Karpas-422 (cell line): ENCODE results near the gene GALNT17. TPM values are rescaled to one million over a fixed set of nuclear protein-coding genes. Genes with fewer than 3 reads are reported as not detected.

Source experiments
- DNase-seq: peaks from one replicate; pipeline ENCODE4 v3.0.0-alpha.2; 2015
- H2AFZ ChIP-seq: fragments of 200-600 bp; sonication (generic); 2 replicates; pipeline ENCODE4 v1.6.1; 2014; ENCODE audit warnings: antibody characterized with exemption, low read length, mixed read lengths
- H3K27ac ChIP-seq: fragments of 200-600 bp; sonication (generic); 2 replicates; pipeline ENCODE4 v1.5.1; 2014; ENCODE audit warnings: mild to moderate bottlenecking, low read length, moderate library complexity
- H3K27me3 ChIP-seq: fragments of 200-600 bp; sonication (generic); 2 replicates; pipeline ENCODE4 v1.6.1; 2014; ENCODE audit warnings: low read length, mixed read lengths
- H3K36me3 ChIP-seq: fragments of 200-600 bp; sonication (generic); 2 replicates; pipeline ENCODE4 v1.6.1; 2014; ENCODE audit warnings: low read length, mixed read lengths; ENCODE audit not compliant: insufficient read depth
- H3K4me1 ChIP-seq: fragments of 200-600 bp; sonication (generic); 2 replicates; pipeline ENCODE4 v1.6.1; 2014; ENCODE audit warnings: mild to moderate bottlenecking, low read length, mixed read lengths
- H3K4me2 ChIP-seq: fragments of 200-600 bp; sonication (generic); 2 replicates; pipeline ENCODE4 v1.6.1; 2014; ENCODE audit warnings: low read length, low read depth, mild to moderate bottlenecking; ENCODE audit not compliant: poor library complexity, severe bottlenecking
- H3K4me3 ChIP-seq: fragments of 200-600 bp; sonication (generic); 2 replicates; pipeline ENCODE4 v1.5.1; 2014; ENCODE audit warnings: mild to moderate bottlenecking, antibody characterized with exemption, low read length, mixed read lengths
- H3K79me2 ChIP-seq: fragments of 200-600 bp; sonication (generic); 2 replicates; pipeline ENCODE4 v1.6.1; 2014; ENCODE audit warnings: mild to moderate bottlenecking, low read length, mixed read lengths
- H3K9ac ChIP-seq: fragments of 200-600 bp; sonication (generic); 2 replicates; pipeline ENCODE4 v1.6.0; 2014; ENCODE audit warnings: low read length
- H3K9me2 ChIP-seq: fragments of 200-600 bp; sonication (generic), shearing (Covaris generic); replicated peaks from 2 replicates; pipeline ENCODE4 v1.6.0; 2014; ENCODE audit warnings: mild to moderate bottlenecking, low read length, moderate library complexity; ENCODE audit not compliant: insufficient read depth
- H3K9me3 ChIP-seq: fragments of 300-700, 200-600 bp; sonication (generic); 2 replicates; pipeline ENCODE4 v1.6.1; 2014; ENCODE audit warnings: low read length, mixed read lengths
- H4K20me1 ChIP-seq: fragments of 200-600 bp; sonication (generic); 2 replicates; pipeline ENCODE4 v1.6.1; 2014; ENCODE audit warnings: mild to moderate bottlenecking, antibody characterized with exemption, low read length, low read depth; ENCODE audit not compliant: insufficient read depth
- total RNA-seq: library from RNA; depleted of rRNA; stranded (reverse); fragments of >200 nt; shearing (Covaris generic); gene quantifications from 2 replicates; pipeline ENCODE4 v1.2.3, GENCODE V29; 2014; ENCODE audit warnings: low replicate concordance

Gene GALNT17
- total RNA-seq, 1 experiment from 2014 or later = not detected

DNA sequence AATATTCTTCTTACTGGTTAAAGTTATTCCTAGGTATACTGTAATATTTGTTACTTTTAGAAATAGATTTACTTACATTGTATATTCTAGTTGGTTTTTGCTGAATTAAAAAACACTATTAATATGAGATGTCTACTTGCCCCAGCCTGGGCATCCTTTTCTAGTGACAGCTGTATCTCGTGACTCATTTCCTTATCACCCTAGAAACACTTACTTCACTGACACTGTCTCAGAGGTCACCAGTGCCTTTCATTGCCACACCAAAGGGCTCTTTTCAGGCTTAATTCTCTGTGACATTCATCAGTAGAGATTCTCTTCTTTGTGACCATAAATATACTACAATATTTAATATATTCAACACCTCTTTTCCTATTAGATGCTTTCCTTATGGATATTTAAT, 194.7 kb downstream of the GALNT17 start:
- Histone ChIP-seq H3K27ac (no peak overlapping the region), H3K4me3 (no peak overlapping the region), H3K79me2 (no peaks in the 10 kb centered on the region), H3K9me3 (no peaks in the 10 kb centered on the region), H3K9ac (no peak overlapping the region), H2AFZ (no peak overlapping the region), H3K9me2 (no peaks in the 10 kb centered on the region), H3K4me1 (no peaks in the 10 kb centered on the region), H3K4me2 (no peak overlapping the region), H4K20me1 (no peaks in the 10 kb centered on the region), H3K27me3 (no peaks in the 10 kb centered on the region), H3K36me3 (no peaks in the 10 kb centered on the region)
- DNase-seq = no peak

GRCh38 chr7:71327946-71328345, 196.0 kb downstream of the GALNT17 start:
- no peak overlapping the region for H3K9ac ChIP-seq
- H4K20me1 ChIP-seq = no peaks in the 10 kb centered on the region

DNA sequence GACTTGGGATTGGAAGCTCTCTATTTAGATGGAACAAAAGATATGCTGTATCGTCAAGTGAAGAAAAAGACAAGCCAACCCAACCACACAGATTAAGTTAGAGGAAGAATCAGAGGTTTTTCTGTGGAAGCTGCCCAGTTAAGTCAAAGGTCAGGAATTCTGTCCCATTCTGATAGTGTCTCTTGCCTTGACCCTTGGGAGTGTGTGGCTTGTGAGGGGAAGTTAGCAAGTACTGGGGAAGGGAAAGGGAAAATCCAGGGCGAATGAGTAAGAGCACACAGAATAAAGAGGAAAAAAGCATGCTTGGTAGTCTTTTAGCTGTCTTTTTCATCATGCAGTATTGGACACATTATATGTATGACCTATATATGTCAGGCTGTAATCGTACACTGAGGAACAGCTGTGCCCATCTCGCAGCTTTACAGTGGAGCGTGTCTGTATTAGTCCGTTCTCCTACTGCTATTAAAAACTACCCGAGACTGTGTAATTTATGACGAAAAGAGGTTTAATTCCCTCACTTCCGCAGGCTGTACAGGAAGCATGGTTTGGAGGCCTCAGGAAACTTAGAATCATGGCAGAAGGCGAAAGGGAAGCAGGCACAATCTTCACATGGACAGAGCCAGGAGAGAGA, 197.2 kb downstream of the GALNT17 start:
- H3K27me3 ChIP-seq = no peaks in the 10 kb centered on the region
- H3K36me3 ChIP-seq = no peaks in the 10 kb centered on the region
- no peaks in the 10 kb centered on the region for H3K4me1 ChIP-seq

More at GRCh38 chr7:71327946-71328345, 196.0 kb downstream of the GALNT17 start:
- no peak overlapping the region for H3K27ac ChIP-seq
- no peaks in the 10 kb centered on the region for H3K79me2 ChIP-seq
- no peaks in the 10 kb centered on the region for H3K36me3 ChIP-seq
- H3K4me2 ChIP-seq = no peak overlapping the region
- H3K9me3 ChIP-seq = no peaks in the 10 kb centered on the region
- H3K4me3 ChIP-seq = no peak overlapping the region
- H3K4me1 ChIP-seq = no peaks in the 10 kb centered on the region
- H3K9me2 ChIP-seq = no peaks in the 10 kb centered on the region
- no peaks in the 10 kb centered on the region for H3K27me3 ChIP-seq
- DNase-seq = no peak
- H2AFZ ChIP-seq = no peak overlapping the region

DNA sequence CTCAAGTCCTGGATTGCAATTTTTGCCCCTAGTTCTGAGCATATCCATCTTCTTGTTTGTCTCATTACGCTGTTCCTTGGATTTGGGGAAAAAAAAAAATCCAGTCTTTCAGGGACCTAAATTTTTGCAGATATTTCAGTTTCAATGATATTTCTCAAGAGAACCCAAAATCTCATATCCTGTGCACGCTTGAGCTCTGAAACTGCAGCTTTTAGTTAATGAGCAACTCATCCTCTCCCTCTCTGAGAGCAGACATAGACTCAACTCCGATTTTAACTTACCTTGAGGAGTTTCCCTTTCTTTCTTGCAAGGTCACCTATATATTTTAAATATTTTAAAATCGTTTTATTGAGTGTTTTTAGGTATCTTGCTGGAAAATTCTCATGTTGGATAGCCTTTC, 200.3 kb downstream of the GALNT17 start:
- no peak for DNase-seq
- no peaks in the 10 kb centered on the region for H3K36me3 ChIP-seq
- H3K9ac ChIP-seq = no peak overlapping the region
- H3K9me3 ChIP-seq = no peaks in the 10 kb centered on the region; the same call in 1 of the 2 replicates
- H3K4me1 ChIP-seq = no peaks in the 10 kb centered on the region
- no peaks in the 10 kb centered on the region for H3K79me2 ChIP-seq
- no peak overlapping the region for H3K4me2 ChIP-seq
- no peak overlapping the region for H2AFZ ChIP-seq
- H3K27me3 ChIP-seq = no peaks in the 10 kb centered on the region
- no peaks in the 10 kb centered on the region for H4K20me1 ChIP-seq
- H3K27ac ChIP-seq = no peak overlapping the region
- H3K9me2 ChIP-seq = no peaks in the 10 kb centered on the region
- no peak overlapping the region for H3K4me3 ChIP-seq

More for the DNA sequence above, 197.2 kb downstream of the GALNT17 start:
- DNase-seq = no peak
- H3K79me2 ChIP-seq = no peaks in the 10 kb centered on the region
- H3K27ac ChIP-seq = no peak overlapping the region
- H3K9me2 ChIP-seq = no peaks in the 10 kb centered on the region
- H3K4me2 ChIP-seq = no peak overlapping the region
- H3K9ac ChIP-seq = no peak overlapping the region
- H4K20me1 ChIP-seq = no peaks in the 10 kb centered on the region
- no peak overlapping the region for H3K4me3 ChIP-seq
- no peaks in the 10 kb centered on the region for H3K9me3 ChIP-seq
- H2AFZ ChIP-seq = no peak overlapping the region

GRCh38 chr7:71334541-71334940, 202.6 kb downstream of the GALNT17 start:
- H3K27ac ChIP-seq = no peak overlapping the region
- no peaks in the 10 kb centered on the region for H3K36me3 ChIP-seq
- H3K9ac ChIP-seq = no peak overlapping the region
- no peaks in the 10 kb centered on the region for H3K79me2 ChIP-seq
- no peak overlapping the region for H2AFZ ChIP-seq
- H3K27me3 ChIP-seq = no peaks in the 10 kb centered on the region
- no peak for DNase-seq
- H4K20me1 ChIP-seq = no peaks in the 10 kb centered on the region
- no peak overlapping the region for H3K4me3 ChIP-seq
- H3K4me1 ChIP-seq = no peaks in the 10 kb centered on the region
- no peak overlapping the region for H3K4me2 ChIP-seq
- no peaks in the 10 kb centered on the region for H3K9me2 ChIP-seq
- H3K9me3 ChIP-seq = no peaks in the 10 kb centered on the region; the same call in 1 of the 2 replicates

DNA sequence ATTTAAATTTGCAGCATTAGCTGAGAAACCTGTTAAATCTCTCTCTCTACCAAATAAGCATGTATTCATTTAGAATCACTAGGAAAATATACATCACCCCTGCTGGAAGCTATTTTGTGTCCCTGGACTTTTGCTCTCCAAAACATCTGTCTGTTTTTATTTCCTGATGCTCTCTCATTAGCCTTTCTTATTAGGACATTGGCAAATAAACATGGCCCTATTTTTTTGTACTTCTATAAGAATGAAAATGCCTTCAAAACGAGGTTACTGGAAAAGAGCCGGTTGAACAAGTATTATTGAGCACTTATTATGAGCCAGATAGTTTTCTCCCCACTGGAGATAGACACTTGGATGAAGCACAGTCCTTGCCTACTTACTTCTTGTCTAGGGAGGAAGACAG, 206.9 kb downstream of the GALNT17 start:
- DNase-seq = no peak
- Histone ChIP-seq H3K27ac (no peak overlapping the region), H4K20me1 (no peaks in the 10 kb centered on the region), H3K27me3 (no peaks in the 10 kb centered on the region), H2AFZ (no peak overlapping the region), H3K36me3 (no peaks in the 10 kb centered on the region), H3K9ac (no peak overlapping the region), H3K4me1 (no peaks in the 10 kb centered on the region), H3K9me3 (no peaks in the 10 kb centered on the region; the same call in 1 of the 2 replicates), H3K79me2 (no peaks in the 10 kb centered on the region), H3K9me2 (no peaks in the 10 kb centered on the region), H3K4me2 (no peak overlapping the region), H3K4me3 (no peak overlapping the region)

DNA sequence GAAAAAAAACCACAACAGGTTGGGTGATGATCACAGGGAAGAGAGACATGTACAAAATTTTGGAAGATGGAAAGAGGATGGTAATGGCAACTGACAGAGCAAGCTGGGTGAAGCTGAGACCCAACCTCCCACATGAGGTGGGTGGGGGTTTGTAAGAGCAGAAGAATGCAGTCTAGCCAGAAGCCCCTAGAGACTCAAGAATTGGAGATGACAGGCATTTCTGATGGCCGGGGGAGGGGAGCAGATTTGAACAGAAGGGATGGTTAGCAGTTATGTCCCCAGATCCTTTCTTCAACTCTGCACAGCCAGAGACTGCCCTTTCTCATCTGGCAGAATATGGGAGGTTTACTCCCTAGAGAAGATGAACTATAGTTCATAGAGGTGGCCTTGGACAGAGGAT, 208.0 kb downstream of the GALNT17 start:
- Histone ChIP-seq H3K27ac (no peak overlapping the region), H4K20me1 (no peaks in the 10 kb centered on the region), H3K79me2 (no peaks in the 10 kb centered on the region), H3K4me3 (no peak overlapping the region), H3K27me3 (no peaks in the 10 kb centered on the region), H3K36me3 (no peaks in the 10 kb centered on the region; the same call in 1 of the 2 replicates), H3K4me2 (no peak overlapping the region), H2AFZ (no peak overlapping the region), H3K9me3 (no peaks in the 10 kb centered on the region; the same call in 1 of the 2 replicates), H3K9me2 (no peaks in the 10 kb centered on the region), H3K4me1 (no peaks in the 10 kb centered on the region), H3K9ac (no peak overlapping the region)
- no peak for DNase-seq

DNA sequence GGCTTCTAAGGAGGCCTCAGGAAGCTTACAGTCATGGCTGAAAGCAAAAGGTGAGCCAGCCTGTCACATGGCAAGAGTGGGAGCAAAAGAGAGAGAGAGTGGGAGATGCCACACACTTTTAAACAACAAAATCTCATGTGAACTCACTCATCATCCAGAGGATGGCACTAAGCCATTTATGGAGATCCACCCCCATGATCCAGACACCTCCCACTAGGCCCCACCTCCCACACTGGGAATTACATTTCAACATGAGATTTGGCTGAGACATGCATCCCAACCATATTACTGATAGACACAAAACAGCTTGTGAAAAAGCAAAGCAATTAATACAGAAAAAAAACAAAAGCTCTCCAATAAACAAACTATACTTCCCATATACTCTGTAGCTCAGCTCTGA, 210.3 kb downstream of the GALNT17 start:
- no peaks in the 10 kb centered on the region for H3K4me1 ChIP-seq
- H3K4me2 ChIP-seq = no peak overlapping the region
- no peaks in the 10 kb centered on the region for H3K9me3 ChIP-seq
- H3K36me3 ChIP-seq = no peaks in the 10 kb centered on the region; the same call in 1 of the 2 replicates
- H3K27ac ChIP-seq = no peak overlapping the region
- H4K20me1 ChIP-seq = no peaks in the 10 kb centered on the region
- DNase-seq = no peak
- H3K27me3 ChIP-seq = no peaks in the 10 kb centered on the region
- no peak overlapping the region for H3K9ac ChIP-seq
- no peak overlapping the region for H3K4me3 ChIP-seq
- H3K79me2 ChIP-seq = no peaks in the 10 kb centered on the region
- 0 out of 2 replicates have a peak, but pooled peaks cover 2% of the 10 kb centered on the region for H3K9me2 ChIP-seq
- H2AFZ ChIP-seq = no peak overlapping the region
